ENCODE results near the gene SPRED2. TPM values are rescaled to one million over a fixed set of nuclear protein-coding genes. Genes with fewer than 3 reads are reported as not detected.

The SPRED2 gene
- total RNA-seq, 4 donors from 2014 or later: 12.5 to 21.2 (median 13.8) TPM

GRCh38 chr2:65311596-65311995 lies 120.8 kb downstream of the SPRED2 start:
- Histone ChIP-seq H3K4me3 (no peak overlapping the region), H3K9me3 (no peaks in the 10 kb centered on the region), H3K4me1 (peaks cover 0 to 11% (median 5%) of the 10 kb centered on the region in 3 donors), H3K36me3 (peaks cover 0 to 61% of the 10 kb centered on the region in 2 donors), H3K27me3 (no peaks in the 10 kb centered on the region), H3K27ac (peak overlapping the region in 3 of 4 donors; percentile 18 to 72 (median 43))
- 94 to 100% methylated on average over 3 to 7 of the region's 7 CpGs for WGBS, 2 donors (ENCODE audit: low coverage in 1 of 2)
- no peak for ATAC-seq
- TF ChIP-seq CTCF (IDR thresholded peaks at IDR 0.05) (no peak), POLR2AphosphoS5 (IDR thresholded peaks at IDR 0.05) (no peak), EP300 (IDR thresholded peaks at IDR 0.05) (no peak), POLR2A (IDR thresholded peaks at IDR 0.05) (no peak)

GRCh38 chr2:65311049-65311448 lies 121.3 kb downstream of the SPRED2 start:
- peaks cover 0 to 55% of the 10 kb centered on the region in 2 donors for H3K36me3 ChIP-seq
- no peak for TF ChIP-seq EP300 (IDR thresholded peaks at IDR 0.05)
- TF ChIP-seq POLR2A (IDR thresholded peaks at IDR 0.05): no peak
- TF ChIP-seq CTCF (IDR thresholded peaks at IDR 0.05): no peak
- no peak for TF ChIP-seq POLR2AphosphoS5 (IDR thresholded peaks at IDR 0.05)
- H3K27me3 ChIP-seq: no peaks in the 10 kb centered on the region
- H3K4me3 ChIP-seq: no peak overlapping the region
- peak overlapping the region in 3 of 4 donors; percentile 18 to 72 (median 64) for H3K27ac ChIP-seq
- 37 to 64% methylated on average over 3 to 6 of the region's 6 CpGs for WGBS, 2 donors (ENCODE audit: low coverage in 1 of 2)
- no peak for ATAC-seq
- H3K4me1 ChIP-seq: peaks cover 0 to 11% (median 5%) of the 10 kb centered on the region in 3 donors
- H3K9me3 ChIP-seq: no peaks in the 10 kb centered on the region

DNA sequence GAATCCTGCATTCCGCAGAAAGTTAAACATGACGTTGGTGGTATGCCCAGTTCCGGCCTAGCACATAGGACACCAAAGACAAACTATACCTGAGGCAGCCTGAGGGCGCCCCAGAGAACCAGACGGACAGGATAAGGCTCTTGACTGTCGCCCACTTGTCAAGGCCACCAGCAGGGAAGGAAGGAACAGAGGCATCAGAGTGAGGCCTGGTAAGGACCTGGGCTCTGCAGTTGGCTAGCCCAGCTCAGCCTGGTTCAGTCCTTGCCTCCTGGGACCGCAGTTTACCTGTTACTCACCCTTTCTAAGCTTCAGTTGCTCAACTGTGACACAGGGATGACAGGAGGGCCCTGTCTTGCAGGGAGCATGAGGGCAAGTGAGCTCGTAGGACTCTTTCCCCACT lies 122.7 kb downstream of the SPRED2 start:
- H3K36me3 ChIP-seq: peaks cover 0 to 42% of the 10 kb centered on the region in 2 donors
- 66 to 80% methylated on average over 1 to 3 of the region's 8 CpGs for WGBS, 2 donors (ENCODE audit: low coverage in 1 of 2)
- ATAC-seq: no peak

DNA sequence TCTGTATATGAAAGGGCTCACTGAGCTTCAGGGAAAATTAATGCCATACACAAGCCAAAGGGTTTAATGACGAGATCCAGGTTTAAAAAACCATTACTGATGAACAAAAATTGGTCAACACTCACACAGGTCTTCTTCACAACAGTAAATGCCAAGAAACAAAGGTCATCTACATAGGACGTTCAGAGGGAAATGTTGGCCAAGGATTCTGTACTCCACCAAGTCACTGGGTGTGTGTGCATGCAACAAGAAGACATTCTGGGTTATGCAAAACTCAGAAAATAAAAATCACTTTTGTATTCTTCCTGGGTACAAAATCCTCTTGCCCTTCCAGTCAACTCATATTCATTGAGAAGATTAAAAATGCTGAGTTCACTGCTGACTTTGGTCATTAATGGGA lies 126.5 kb downstream of the SPRED2 start:
- WGBS, 2 donors (ENCODE audit: low coverage in 1 of 2): 66 to 76% methylated on average over 2 of the region's 2 CpGs
- no peak overlapping the region for H3K27ac ChIP-seq
- peaks cover 0 to 6% of the 10 kb centered on the region in 2 donors for H3K36me3 ChIP-seq
- TF ChIP-seq POLR2AphosphoS5 (IDR thresholded peaks at IDR 0.05) (no peak), CTCF (IDR thresholded peaks at IDR 0.05) (no peak), EP300 (IDR thresholded peaks at IDR 0.05) (no peak), POLR2A (IDR thresholded peaks at IDR 0.05) (no peak)
- no peaks in the 10 kb centered on the region for H3K27me3 ChIP-seq
- no peak for ATAC-seq
- no peaks in the 10 kb centered on the region for H3K9me3 ChIP-seq
- H3K4me1 ChIP-seq: peaks cover 0 to 30% (median 20%) of the 10 kb centered on the region in 3 donors
- H3K4me3 ChIP-seq: no peak overlapping the region

More for the DNA sequence above, 122.7 kb downstream of the SPRED2 start:
- H3K27me3 ChIP-seq: no peaks in the 10 kb centered on the region
- peaks cover 0 to 11% (median 5%) of the 10 kb centered on the region in 3 donors for H3K4me1 ChIP-seq
- H3K4me3 ChIP-seq: no peak overlapping the region
- no peaks in the 10 kb centered on the region for H3K9me3 ChIP-seq
- TF ChIP-seq POLR2AphosphoS5 (IDR thresholded peaks at IDR 0.05) (no peak), CTCF (IDR thresholded peaks at IDR 0.05) (no peak), POLR2A (IDR thresholded peaks at IDR 0.05) (no peak), EP300 (IDR thresholded peaks at IDR 0.05) (no peak)
- H3K27ac ChIP-seq: peak overlapping the region in 3 of 4 donors; percentile 64 to 72 (median 72)
